Renal cortical epithelial cell (primary cell): Measurements from ENCODE around the gene RUNDC3A. TPM values are rescaled to one million over a fixed set of nuclear protein-coding genes. Genes with fewer than 3 reads are reported as not detected.

Experiments
- DNase-seq: peaks from one replicate; pipeline ENCODE4 v3.0.0-alpha.2; 2011; ENCODE audit warnings: low read depth
- total RNA-seq: library from RNA; depleted of rRNA; stranded (reverse); fragments of >200 nt; gene quantifications from 2 replicates; pipeline ENCODE4 v1.2.3, GENCODE V29; 2014

The RUNDC3A gene
- total RNA-seq, 1 donor from 2014 or later: 2.9 TPM

- no peak for DNase-seq
Observed at GRCh38 chr17:44283344-44284023, 24.9 kb upstream of the RUNDC3A start.

- DNase-seq: no peak
Observed at GRCh38 chr17:44284024-44284400, 24.4 kb upstream of the RUNDC3A start.

DNA sequence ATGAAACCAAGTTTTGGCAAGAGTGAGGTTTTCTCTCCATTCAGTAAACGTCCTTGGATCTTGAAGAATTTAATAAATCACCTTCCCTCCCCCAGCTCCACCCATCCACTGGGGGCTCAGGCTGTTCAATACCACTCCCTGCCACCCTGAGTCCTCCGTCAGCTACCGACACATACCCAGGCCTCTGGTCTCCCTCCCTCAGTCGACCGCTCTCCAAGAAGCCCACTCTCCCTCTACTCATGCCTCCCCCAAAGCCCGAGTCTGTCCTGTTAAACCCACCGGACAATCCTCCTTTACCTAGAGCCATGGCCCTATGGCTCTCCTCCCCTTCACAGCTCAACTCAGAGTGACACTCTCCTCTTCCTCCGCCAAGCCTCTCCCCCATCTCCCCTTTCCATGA, 20.8 kb upstream of the RUNDC3A start:
- no peak for DNase-seq

DNA sequence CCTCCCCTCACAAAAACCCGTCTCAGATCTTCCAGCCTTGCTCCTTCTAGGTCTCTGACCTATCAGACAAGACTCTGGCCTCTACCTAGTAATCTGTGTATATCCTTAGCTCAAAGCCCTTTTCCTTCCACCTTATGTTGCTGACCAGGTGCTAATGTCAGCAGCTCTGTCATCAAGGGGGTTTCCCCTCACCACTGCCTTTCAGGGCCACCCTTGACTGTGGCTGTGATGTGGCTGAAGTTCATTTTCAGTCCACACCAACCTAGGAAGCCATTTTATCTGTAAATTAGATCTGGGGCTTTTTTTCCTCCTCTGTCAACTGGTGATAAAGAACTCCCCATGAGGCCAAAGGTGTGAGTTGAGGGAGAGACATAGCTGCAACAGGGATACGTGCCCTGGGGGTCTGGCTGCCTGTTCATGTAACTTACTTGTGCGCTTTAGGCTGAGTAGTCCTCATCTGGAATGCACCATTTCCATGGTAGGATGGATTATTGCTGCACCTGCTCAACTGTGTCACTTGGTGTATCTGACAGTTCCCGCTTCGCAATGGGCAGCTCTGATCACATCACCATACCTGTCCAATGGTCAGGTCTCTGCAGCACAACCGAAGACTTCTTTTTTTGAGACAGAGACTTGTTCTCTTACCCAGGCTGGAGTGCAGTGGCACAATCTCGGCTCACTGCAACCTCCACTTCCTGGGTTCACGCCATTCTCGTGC, 14.7 kb upstream of the RUNDC3A start:
- DNase-seq: no peak

GRCh38 chr17:44297975-44298374, 10.4 kb upstream of the RUNDC3A start:
- DNase-seq: no peak

DNA sequence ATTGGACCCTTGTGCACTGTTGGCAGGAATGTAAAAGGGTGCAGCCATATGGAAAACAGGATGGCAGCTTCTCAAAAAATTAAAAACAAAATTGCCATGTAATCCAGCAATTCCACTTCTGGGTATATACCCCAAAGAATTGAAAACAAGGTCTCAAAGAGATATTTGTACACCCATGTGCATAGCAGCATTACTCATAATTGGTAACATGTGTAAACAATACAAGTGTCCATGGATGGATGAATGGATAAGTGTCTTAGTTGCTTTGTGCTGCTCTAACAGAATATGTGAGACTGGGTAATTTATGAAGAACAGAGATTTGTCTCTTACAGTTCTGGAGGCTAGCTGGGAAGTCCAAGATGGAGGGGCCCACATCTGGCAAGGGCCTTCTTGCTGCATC, 3.8 kb upstream of the RUNDC3A start:
- DNase-seq: no peak

- peak; percentile 36 for DNase-seq
Observed at GRCh38 chr17:44307387-44308186, 814 bp upstream of the RUNDC3A start.

DNA sequence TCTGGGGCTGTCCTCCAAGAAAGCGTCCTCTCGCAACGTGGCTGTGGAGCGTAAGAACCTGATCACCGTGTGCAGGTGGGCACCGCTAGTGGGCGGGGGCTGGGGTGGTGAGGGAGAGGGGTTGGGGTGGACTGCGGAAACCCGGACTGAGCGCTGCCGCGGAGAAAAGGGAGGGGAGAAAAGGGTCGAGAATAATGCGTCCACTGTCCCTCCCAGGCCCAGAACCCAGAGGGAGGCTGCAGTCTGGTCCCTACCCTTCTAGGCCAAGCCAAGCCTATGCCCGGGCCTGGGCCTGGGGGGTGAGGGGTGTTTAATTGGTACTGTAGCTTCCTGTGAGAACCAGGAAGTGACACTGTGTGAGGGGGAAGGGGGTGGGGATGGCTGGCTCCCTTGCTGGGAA, 464 bp downstream of the RUNDC3A start:
- DNase-seq: no peak

DNA sequence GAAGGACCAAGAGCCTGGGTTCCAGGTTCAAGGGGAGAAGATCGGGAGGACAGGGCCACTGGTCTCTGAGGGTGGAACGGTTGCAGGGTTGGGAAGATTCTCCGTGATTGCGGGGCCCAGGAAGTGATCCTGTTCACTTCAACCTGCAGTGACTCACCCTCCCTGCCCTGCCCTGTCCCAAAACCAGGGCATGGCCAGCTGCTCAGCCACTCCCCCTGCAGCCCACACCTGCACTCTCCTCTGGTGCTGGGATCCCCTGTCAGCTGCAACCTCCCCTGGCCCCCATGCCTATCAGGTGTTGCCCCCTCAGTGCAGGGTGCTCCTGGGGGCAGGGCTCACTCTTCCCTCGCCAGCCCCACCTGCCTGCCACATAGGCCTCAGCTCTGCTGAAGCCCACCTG, 1.1 kb downstream of the RUNDC3A start:
- DNase-seq: no peak

- DNase-seq: no peak
Observed at GRCh38 chr17:44310188-44310587, 1.8 kb downstream of the RUNDC3A start.

DNA sequence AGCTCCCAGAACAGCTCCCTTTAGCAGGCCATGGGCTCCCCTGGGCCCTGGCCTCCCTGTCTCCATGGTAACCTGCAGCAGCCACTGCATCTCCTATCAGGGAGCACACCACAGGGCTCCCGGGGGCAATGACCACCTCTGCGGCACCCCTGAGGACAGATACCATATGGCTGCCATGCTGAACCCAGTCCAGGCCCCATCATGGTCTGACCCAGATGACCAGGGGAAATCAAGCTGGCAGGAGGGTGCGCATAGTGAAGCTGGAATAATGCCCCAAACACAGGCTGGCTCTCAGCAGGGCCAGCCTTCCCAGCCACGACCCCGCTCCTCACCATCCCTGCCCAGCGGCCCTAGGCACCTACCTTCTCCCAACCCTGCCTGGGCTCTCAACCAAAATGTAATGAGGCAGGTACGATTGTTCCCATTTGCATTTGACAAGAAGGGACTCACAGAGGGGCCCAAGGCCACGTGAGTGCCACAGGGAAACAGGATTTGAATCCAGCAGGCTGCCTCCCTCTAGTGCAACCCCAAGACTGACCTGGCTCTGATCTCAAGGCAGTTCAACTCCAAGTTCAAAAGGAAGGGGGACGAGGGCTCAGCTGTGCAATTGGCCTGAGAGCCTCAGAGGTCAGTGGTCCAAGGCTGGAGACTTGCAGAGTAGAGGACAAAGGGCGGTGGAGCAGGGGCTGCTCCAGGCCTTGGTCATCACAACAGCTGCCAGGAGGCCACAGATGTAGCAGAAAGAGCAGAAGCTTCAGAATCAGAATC, 2.4 kb downstream of the RUNDC3A start:
- DNase-seq: no peak

DNA sequence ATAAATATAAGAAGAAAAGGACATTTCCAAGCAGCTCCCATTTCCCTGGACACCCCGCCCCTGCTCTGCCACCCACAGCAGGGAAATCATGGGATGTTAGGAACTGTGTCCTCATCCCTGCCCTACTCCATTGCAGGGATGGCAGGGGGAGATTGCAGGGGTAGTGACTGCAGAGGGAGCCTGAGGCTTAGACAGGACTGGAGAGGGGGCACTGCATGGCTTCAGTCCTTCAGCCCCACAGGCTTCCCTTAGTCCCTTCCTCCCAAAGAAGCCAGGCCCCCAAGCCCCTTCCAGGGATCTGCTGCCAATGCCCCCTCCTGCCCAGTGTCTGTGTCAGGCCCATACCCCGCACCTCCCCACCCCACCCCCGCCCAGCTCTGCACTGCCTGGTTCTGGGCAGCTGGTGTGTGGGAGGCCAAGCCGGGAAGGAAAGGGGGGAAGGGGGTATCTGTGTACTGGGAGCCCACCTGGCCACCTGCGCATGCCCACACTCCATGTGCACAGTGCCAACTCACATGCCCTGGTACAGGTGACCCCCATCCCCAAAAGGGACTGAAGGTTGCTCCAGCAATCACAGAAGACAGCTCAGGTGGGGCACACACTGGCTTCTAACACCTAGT, 3.3 kb downstream of the RUNDC3A start:
- DNase-seq: no peak

DNA sequence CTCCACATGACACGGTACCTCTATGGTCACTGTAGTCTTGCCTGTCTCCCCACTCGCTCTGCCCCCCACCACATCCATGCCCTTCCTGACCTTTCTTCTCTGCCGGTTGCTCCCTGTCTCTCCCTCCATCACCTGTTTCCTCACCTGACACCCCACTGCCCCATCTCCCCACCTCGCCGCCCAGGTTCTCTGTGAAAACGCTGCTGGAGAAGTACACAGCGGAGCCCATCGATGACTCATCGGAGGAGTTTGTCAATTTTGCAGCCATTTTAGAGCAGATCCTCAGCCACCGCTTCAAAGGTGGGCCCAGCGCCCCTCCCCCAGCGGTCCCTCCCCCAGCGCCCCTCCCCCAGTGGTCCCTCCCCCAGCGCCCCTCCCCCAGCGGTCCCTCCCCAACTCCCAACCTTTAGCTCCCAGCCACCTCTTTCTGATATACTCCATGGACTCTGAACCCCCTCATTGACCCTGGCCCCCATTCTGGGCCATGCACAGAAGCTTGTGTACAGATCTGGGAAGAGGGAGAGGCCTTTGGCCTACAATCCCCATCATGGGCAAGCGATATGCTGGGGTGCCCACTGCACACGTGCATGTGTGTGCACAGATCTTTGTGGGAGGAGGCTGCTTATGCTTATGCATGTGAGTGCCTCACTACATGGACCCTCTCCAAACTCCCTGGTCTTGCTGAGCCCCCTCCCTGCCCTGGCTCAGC, 4.1 kb downstream of the RUNDC3A start:
- DNase-seq: no peak

DNA sequence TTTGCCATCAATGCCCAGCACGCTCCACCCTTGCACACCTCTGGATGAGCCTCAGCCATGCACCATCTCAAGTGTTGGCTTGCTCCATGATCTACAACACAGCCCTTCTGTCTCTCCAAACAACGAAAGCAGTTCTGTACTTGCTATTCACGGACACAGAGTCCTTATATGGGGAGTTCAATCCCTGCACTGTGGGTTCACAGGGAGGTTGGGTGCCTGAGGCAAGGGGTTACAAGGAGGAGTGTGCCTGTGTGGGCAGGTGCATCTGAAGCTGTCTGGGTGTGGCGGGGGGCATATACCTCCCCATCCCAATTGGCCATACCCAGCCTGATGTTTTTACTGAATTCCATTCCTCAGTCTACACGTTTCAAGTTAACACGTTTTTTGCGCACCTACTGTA, 5.6 kb downstream of the RUNDC3A start:
- no peak for DNase-seq

- DNase-seq: no peak
Observed at GRCh38 chr17:44314524-44314868, 6.1 kb downstream of the RUNDC3A start.

DNA sequence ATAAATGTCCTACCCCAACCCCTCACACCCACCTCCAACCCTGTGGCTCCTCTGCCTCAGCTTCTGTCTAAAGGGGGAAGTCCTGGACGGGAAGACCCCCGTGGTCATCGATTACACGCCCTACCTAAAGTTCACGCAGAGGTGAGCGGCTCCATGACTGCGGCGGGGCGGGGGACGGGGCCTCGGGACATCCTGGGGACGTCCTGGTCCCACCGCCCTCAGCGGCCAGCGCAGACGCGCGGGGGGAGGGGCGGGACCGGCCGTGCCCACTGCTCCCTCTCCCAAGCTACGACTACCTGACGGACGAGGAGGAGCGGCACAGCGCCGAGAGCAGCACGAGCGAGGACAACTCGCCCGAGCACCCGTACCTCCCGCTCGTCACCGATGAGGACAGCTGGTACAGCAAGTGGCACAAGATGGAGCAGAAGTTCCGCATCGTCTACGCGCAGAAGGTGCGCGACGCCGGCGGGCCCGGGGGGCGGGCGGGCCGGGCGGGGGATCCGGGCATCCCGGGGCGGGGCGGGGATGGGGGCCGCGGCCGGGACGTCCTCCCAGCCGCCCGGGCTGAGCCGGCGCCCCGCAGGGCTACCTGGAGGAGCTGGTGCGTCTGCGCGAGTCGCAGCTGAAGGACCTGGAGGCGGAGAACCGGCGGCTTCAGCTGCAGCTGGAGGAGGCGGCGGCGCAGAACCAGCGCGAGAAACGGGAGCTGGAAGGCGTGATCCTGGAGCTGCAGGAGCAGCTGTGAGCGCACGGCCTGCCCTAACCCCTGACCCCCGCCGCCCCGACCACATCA, 6.7 kb downstream of the RUNDC3A start:
- no peak for DNase-seq

GRCh38 chr17:44315760-44316731, 7.6 kb downstream of the RUNDC3A start:
- no peak for DNase-seq

DNA sequence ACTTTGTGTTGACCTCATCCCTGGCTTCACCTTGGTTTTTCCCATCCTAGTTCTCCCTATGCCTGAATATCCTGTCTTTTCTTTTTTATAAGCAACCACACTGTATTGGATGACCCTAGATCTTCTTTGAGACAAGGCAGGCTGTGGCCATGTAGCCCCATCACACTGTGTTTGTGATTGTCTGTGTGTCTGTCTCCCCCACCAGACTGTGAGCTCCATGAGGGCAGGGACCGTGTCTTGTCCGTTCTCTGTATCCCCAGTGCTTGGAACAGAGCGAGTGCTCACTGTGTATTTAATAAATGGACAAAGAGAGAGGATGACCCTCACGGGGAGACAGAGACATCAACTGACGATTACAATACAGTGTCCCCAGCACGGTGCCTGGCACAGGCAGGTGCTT, 9.1 kb downstream of the RUNDC3A start:
- DNase-seq: no peak
